NCI-H82 treated with DMSO at 0.1 percent for 48 hours (cell line): Measurements from ENCODE around the gene FFAR3.
"Not testable (repeated sequence)": the region's sequence is repeated elsewhere in the genome, so short reads cannot be mapped to it uniquely, and the experiment has no call there.

ENCODE experiments used
- DNase-seq: peaks from one replicate; lab custom pipeline; 2025; ENCODE audit not compliant: unreplicated experiment; lab: John Stamatoyannopoulos, UW

FFAR3 gene

DNA sequence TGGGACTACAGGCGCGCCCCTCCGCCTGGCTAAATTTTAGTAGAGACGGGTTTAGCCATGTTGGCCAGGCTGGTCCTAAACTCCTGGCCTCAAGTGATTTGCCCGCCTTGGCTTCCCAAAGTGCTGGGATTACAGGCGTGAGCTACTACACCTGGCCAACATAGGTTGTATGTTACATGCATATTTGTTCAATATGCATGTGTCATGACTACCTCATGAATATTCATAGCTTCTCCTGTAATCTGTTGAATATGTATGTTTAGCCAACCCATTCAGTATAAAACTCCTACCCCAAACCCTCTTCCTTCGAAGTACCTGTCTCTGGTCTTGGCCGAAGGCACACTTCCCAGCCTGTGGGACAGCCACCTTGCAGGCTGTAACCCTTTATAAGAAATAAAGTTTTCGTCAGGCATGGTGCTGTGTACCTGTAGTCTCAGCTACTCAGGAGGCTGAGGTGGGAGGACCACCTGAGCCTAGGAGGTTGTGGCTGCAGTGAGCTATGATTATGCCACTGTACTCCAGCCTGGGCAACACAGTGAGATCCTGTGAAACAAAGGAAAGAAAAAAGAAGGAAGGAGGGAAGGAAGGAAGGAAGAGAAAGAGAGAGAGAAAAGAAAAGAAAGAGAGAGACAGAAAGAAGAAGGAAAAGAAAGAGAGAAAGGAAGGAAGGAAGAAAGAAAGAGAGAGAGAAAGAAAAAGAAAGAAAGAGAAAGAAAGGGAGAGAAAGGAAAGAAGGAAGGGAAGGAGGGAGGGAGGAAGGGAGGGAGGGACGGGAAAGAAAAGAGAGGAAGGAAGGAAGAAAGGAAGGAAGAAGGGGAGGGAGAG, 41.9 kb downstream of the FFAR3 start:
- DNase-seq: no peak

- no peak for DNase-seq
These were observed 42.5 kb downstream of the FFAR3 start for GRCh38 chr19:35400773-35401100.

- DNase-seq: not testable (repeated sequence)
These were observed 43.2 kb downstream of the FFAR3 start for GRCh38 chr19:35401416-35401815.

DNA sequence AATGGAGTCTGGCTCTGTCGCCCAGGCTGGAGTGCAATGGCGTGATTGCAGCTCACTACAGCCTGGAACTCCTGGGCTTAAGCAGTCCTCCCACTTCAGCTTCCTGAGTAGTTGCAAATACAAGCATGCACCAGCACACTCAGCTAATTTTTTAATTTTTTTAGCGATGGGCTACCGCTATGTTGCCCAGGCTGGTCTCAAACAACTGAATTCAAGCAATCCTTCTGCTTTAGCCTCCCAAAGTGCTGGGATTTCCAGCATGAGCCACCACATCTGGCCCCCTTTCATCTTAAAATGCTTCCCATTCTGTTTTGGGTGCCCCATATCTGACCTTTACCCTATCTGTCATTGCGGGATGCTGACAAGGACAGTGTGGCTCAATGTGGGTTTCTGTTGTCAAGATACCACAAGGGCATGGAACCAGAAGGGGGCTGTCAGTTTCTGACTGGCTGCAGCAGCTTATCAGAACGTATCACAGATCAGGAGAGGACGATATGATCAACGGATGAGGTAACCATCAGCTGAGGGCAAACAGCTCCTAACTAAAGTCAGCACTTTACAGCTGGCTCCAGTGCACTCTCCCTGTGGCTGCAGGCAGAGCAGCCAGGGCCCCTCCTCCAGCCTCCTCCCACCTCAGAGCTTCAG, 45.0 kb downstream of the FFAR3 start:
- no peak for DNase-seq

GRCh38 chr19:35404879-35405622, 46.8 kb downstream of the FFAR3 start:
- no peak for DNase-seq

DNA sequence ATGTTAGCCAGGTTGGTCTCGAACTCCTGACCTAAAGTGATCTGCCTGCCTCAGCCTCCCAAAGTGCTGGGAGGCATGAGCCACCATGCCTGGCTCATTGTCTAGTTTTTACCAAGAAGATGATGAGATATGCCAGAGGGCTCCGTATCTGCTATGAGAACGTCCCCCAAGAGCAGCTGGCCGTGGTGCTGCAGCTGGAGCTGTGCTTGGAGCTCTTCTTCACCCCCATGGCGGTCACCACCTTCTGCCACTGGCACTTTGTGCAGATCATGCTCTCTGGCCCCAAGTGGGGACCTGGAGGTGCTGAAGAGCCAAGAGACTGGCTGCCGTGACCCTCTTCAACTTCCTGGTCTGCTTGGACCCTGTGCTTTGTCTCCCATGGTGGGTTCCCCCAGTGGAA, 49.4 kb downstream of the FFAR3 start:
- DNase-seq: no peak

DNA sequence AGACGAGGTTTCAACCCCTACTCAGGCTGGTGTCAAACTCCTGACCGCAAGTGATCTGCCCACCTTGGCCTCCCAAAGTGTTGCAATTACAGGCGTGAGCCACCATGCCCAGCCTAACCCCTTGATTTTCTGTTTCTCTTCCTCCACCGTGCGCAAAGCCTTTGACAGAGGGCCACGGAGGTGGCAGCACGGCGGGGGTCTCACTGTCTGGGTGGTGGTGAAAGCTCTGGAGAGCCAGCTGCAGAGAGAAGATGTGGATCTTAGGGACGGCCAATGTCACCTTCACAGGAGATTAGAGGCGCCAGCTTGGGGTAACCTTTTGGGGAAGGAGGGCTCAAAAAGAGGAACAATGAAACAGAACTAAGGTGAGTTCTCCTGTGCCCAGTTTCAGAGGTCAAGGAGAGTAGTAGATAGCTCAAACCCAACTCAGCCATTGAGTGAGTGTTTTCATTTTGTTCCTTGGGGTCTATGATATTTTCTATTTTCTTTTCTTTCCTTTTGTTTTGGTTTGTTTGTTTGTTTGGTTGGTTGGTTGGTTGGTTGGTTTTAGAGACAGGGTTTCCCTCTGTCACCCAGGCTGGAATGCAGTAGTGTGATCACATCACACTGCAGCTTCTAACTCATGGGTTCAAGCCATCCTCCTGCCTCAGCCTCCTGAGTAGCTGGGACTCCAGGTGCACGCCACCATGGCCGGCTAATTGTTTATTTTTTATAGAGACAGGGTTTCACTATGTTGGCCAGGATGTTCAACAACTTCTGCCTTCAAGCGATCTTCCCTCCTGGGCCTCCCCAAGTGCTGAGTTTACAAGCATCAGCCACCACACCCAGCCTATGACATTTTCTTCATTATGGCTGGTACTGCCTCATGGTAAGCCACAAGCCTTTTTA, 50.3 kb downstream of the FFAR3 start:
- no peak for DNase-seq

DNA sequence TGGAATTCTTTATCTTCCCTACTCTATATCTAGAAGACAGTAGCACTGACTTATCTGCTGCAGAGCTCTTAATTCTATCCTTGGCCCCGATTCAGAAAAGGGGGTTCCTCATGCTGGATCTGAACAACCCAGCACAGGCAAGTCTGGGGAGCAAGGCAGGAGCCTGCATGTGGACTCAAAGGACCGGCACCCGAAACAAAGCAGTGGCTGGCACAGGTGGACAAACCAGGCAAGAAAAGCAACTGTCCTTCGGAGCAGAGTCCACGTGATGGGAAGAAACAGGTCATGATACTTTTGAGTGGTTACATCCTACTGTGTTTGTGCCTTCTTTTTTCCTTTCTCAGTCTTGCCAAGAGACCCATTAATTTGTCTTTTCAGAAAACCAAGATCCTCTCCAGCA, 50.9 kb downstream of the FFAR3 start:
- DNase-seq: no peak
